Measurements from ENCODE around the gene CMSS1.

The CMSS1 gene

GRCh38 chr3:100198579-100199269 is 381.1 kb downstream of the CMSS1 start:
- Mint-ChIP-seq H3K27me3 (ENCODE audit: low read depth) (no peaks in the 10 kb centered on the region), H3K4me1 (no peaks in the 10 kb centered on the region), H3K36me3 (ENCODE audit: low read depth) (no peaks in the 10 kb centered on the region), H3K4me3 (no peak overlapping the region), H3K27ac (no peak overlapping the region), H3K9me3 (peaks cover 8% of the 10 kb centered on the region)
- TF ChIP-seq, protein P1, sequence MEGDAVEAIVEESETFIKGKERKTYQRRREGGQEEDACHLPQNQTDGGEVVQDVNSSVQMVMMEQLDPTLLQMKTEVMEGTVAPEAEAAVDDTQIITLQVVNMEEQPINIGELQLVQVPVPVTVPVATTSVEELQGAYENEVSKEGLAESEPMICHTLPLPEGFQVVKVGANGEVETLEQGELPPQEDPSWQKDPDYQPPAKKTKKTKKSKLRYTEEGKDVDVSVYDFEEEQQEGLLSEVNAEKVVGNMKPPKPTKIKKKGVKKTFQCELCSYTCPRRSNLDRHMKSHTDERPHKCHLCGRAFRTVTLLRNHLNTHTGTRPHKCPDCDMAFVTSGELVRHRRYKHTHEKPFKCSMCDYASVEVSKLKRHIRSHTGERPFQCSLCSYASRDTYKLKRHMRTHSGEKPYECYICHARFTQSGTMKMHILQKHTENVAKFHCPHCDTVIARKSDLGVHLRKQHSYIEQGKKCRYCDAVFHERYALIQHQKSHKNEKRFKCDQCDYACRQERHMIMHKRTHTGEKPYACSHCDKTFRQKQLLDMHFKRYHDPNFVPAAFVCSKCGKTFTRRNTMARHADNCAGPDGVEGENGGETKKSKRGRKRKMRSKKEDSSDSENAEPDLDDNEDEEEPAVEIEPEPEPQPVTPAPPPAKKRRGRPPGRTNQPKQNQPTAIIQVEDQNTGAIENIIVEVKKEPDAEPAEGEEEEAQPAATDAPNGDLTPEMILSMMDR (IDR thresholded peaks at IDR 0.05; ENCODE audit: unreplicated experiment in 3 of 3) = no peak

DNA sequence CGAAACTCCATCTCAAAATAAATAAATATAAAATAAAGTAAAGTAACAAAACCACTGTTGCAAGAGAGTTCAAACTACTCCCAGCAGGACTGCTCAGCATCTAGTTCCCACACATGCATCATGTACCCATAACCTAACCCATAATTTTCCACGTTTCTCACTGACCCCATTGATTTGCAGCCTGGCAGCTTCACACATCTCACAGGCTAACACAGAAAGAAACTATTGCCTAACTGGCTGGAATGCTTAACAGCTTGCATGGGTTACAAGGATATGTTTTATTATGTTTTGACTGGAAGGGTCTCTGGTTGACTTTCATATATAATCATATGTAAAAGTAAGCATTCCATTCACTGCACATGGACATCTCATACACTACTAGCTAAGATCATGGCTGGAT is 387.5 kb downstream of the CMSS1 start:
- peaks cover 12% of the 10 kb centered on the region for H3K4me1 Mint-ChIP-seq
- peaks cover 8% of the 10 kb centered on the region for H3K9me3 Mint-ChIP-seq
- no peak overlapping the region for H3K4me3 Mint-ChIP-seq
- peaks cover 4% of the 10 kb centered on the region for H3K27me3 Mint-ChIP-seq (ENCODE audit: low read depth)
- TF ChIP-seq, protein P1 (IDR thresholded peaks at IDR 0.05; ENCODE audit: unreplicated experiment in 3 of 3) = no peak
- no peaks in the 10 kb centered on the region for H3K36me3 Mint-ChIP-seq (ENCODE audit: low read depth)
- peak overlapping the region in 2 of 3 experiments; percentile 48 to 57 for H3K27ac Mint-ChIP-seq

GRCh38 chr3:100206687-100207086 is 389.0 kb downstream of the CMSS1 start:
- TF ChIP-seq, protein P1 (IDR thresholded peaks at IDR 0.05; ENCODE audit: unreplicated experiment in 3 of 3) = no peak

GRCh38 chr3:100207886-100208285 is 390.2 kb downstream of the CMSS1 start:
- Mint-ChIP-seq H3K9me3 (peaks cover 8% of the 10 kb centered on the region), H3K27ac (peak overlapping the region in 1 of 3 experiments; percentile 72), H3K4me3 (no peak overlapping the region), H3K27me3 (ENCODE audit: low read depth) (peaks cover 4% of the 10 kb centered on the region), H3K4me1 (peaks cover 25% of the 10 kb centered on the region), H3K36me3 (ENCODE audit: low read depth) (no peaks in the 10 kb centered on the region)
- TF ChIP-seq, protein P1 (IDR thresholded peaks at IDR 0.05; ENCODE audit: unreplicated experiment in 3 of 3) = no peak

More at GRCh38 chr3:100206687-100207086, 389.0 kb downstream of the CMSS1 start:
- Mint-ChIP-seq H3K27ac (no peak overlapping the region), H3K36me3 (ENCODE audit: low read depth) (no peaks in the 10 kb centered on the region), H3K9me3 (peaks cover 8% of the 10 kb centered on the region), H3K4me1 (peaks cover 25% of the 10 kb centered on the region), H3K4me3 (no peak overlapping the region), H3K27me3 (ENCODE audit: low read depth) (peaks cover 4% of the 10 kb centered on the region)

- H3K4me3 Mint-ChIP-seq = no peak overlapping the region
Measured at GRCh38 chr3:100209169-100209568, 391.5 kb downstream of the CMSS1 start.

More at GRCh38 chr3:100209169-100209568, 391.5 kb downstream of the CMSS1 start:
- H3K4me1 Mint-ChIP-seq = peaks cover 25% of the 10 kb centered on the region
- H3K36me3 Mint-ChIP-seq (ENCODE audit: low read depth) = no peaks in the 10 kb centered on the region
- no peak overlapping the region for H3K27ac Mint-ChIP-seq
- H3K9me3 Mint-ChIP-seq = peaks cover 5% of the 10 kb centered on the region
- TF ChIP-seq, protein P1 (IDR thresholded peaks at IDR 0.05; ENCODE audit: unreplicated experiment in 3 of 3) = no peak
- H3K27me3 Mint-ChIP-seq (ENCODE audit: low read depth) = peaks cover 4% of the 10 kb centered on the region

All from nephron (organoid).